GM23338 (cell line): Measurements from ENCODE around the gene ADGRV1. TPM values are rescaled to one million over a fixed set of nuclear protein-coding genes. Genes with fewer than 3 reads are reported as not detected.

Experiments
- ATAC-seq: fragments of 200-7000 bp; cut with Tn5 transposase; 3 replicates; pipeline ENCODE4 v1.9.1; 2020
- DNase-seq: peaks from one replicate; pipeline ENCODE4 v3.0.0-alpha.2; 2015; ENCODE audit warnings: low spot score
- H2AFZ ChIP-seq: fragments of 200-600 bp; sonication (generic); 2 replicates; pipeline ENCODE4 v1.8.0; 2016; ENCODE audit warnings: antibody characterized with exemption, mild to moderate bottlenecking, moderate library complexity
- H3F3A ChIP-seq: fragments of 200-600 bp; sonication (generic); replicated peaks from 2 replicates; pipeline ENCODE4 v1.8.0; 2017; ENCODE audit warnings: antibody characterized with exemption, mixed run types, low read depth
- H3K27ac ChIP-seq: fragments of 200-600 bp; sonication (generic); 2 replicates; pipeline ENCODE4 v1.6.1; 2016; ENCODE audit warnings: low read depth
- H3K27me3 ChIP-seq: fragments of 200-600 bp; sonication (generic); 2 replicates; pipeline ENCODE4 v1.8.0; 2016; ENCODE audit warnings: mild to moderate bottlenecking, mixed run types, moderate library complexity; ENCODE audit not compliant: insufficient read depth
- H3K36me3 ChIP-seq: fragments of 200-600 bp; sonication (generic); 2 replicates; pipeline ENCODE4 v1.8.0; 2016; ENCODE audit warnings: mild to moderate bottlenecking; ENCODE audit not compliant: insufficient read depth
- H3K4me1 ChIP-seq: fragments of 200-600 bp; sonication (generic); 2 replicates; pipeline ENCODE4 v1.8.0; 2016; ENCODE audit warnings: mild to moderate bottlenecking, moderate library complexity; ENCODE audit not compliant: insufficient read depth
- H3K4me2 ChIP-seq: fragments of 200-600 bp; sonication (generic); 2 replicates; pipeline ENCODE4 v1.7.1; 2017; ENCODE audit warnings: mixed run types
- H3K4me3 ChIP-seq: fragments of 200-600 bp; sonication (generic); 2 replicates; pipeline ENCODE4 v1.6.1; 2016; ENCODE audit warnings: mixed run types
- H3K79me2 ChIP-seq: fragments of 200-600 bp; sonication (generic); replicated peaks from 2 replicates; pipeline ENCODE4 v1.8.0; 2017; ENCODE audit warnings: mild to moderate bottlenecking; ENCODE audit not compliant: insufficient read depth
- H3K9me2 ChIP-seq: fragments of 200-600 bp; sonication (generic); 2 replicates; pipeline ENCODE4 v1.8.0; 2017; ENCODE audit not compliant: insufficient read depth
- H4K20me1 ChIP-seq: fragments of 200-600 bp; sonication (generic); replicated peaks from 2 replicates; pipeline ENCODE4 v1.8.0; 2017; ENCODE audit warnings: mild to moderate bottlenecking; ENCODE audit not compliant: insufficient read depth
- H3K27ac Mint-ChIP-seq: 2 replicates; pipeline ENCODE4 v1.8.0; 2020; ENCODE audit warnings: inconsistent platforms, mild to moderate bottlenecking, moderate library complexity, mixed read lengths
- H3K27me3 Mint-ChIP-seq: 3 replicates; pipeline ENCODE4 v1.8.0; 2022; ENCODE audit warnings: low read depth, mild to moderate bottlenecking, moderate library complexity, mixed read lengths, inconsistent platforms; ENCODE audit not compliant: insufficient read depth, poor library complexity
- H3K36me3 Mint-ChIP-seq: 3 replicates; pipeline ENCODE4 v1.8.0; 2021; ENCODE audit warnings: low read depth, mild to moderate bottlenecking, inconsistent platforms, moderate library complexity, mixed read lengths
- H3K4me1 Mint-ChIP-seq: 3 replicates; pipeline ENCODE4 v1.8.0; 2020; ENCODE audit warnings: mild to moderate bottlenecking, inconsistent platforms, mixed read lengths
- H3K4me3 Mint-ChIP-seq: 3 replicates; pipeline ENCODE4 v1.8.0; 2021; ENCODE audit warnings: moderate library complexity, mild to moderate bottlenecking, inconsistent platforms, mixed read lengths
- H3K9me3 Mint-ChIP-seq: 3 replicates; pipeline ENCODE4 v1.8.0; 2020; ENCODE audit warnings: moderate library complexity, mild to moderate bottlenecking, inconsistent platforms, mixed read lengths
- CREB1 ChIP-seq: fragments of 250-450 bp; sonication (Bioruptor Pico); IDR thresholded peaks from 2 replicates; pipeline ENCODE4 v1.5.0; 2020; ENCODE audit warnings: low read depth, mild to moderate bottlenecking, moderate library complexity
- EZH2 ChIP-seq: fragments of 200-600 bp; sonication (generic); IDR thresholded peaks from one replicate; pipeline ENCODE4 v1.8.0; 2017; ENCODE audit warnings: antibody characterized with exemption, mild to moderate bottlenecking, low read depth; ENCODE audit not compliant: unreplicated experiment
- EZH2phosphoT487 ChIP-seq: fragments of 200-600 bp; sonication (generic); IDR thresholded peaks from one replicate; pipeline ENCODE4 v1.8.1; 2018; ENCODE audit warnings: antibody characterized with exemption; ENCODE audit not compliant: unreplicated experiment
- JUNB ChIP-seq: IDR thresholded peaks from one replicate; pipeline ENCODE4 v1.6.1; 2016; ENCODE audit warnings: antibody characterized with exemption; ENCODE audit not compliant: unreplicated experiment
- NANOG ChIP-seq: IDR thresholded peaks from 2 replicates; pipeline ENCODE4 v1.6.1; 2016; ENCODE audit warnings: antibody characterized with exemption, borderline replicate concordance
- POLR2AphosphoS5 ChIP-seq: IDR thresholded peaks from 2 replicates; pipeline ENCODE4 v1.6.1; 2016; ENCODE audit warnings: antibody characterized with exemption, low read depth
- STAT1 ChIP-seq: IDR thresholded peaks from one replicate; pipeline ENCODE4 v1.6.1; 2016; ENCODE audit warnings: antibody characterized with exemption; ENCODE audit not compliant: unreplicated experiment
- ZNF114 ChIP-seq: fragments of 250-450 bp; sonication (Bioruptor Pico); IDR thresholded peaks from 2 replicates; pipeline ENCODE4 v1.5.0; 2020; ENCODE audit warnings: mild to moderate bottlenecking, moderate library complexity
- ZNF331 ChIP-seq: fragments of 250-450 bp; sonication (Bioruptor Pico); IDR thresholded peaks from 2 replicates; pipeline ENCODE4 v1.5.0; 2020; ENCODE audit warnings: low read depth, mild to moderate bottlenecking, moderate library complexity
- ZNF462 ChIP-seq: fragments of 250-450 bp; sonication (Bioruptor Pico); IDR thresholded peaks from 2 replicates; pipeline ENCODE4 v1.5.0; 2020; ENCODE audit warnings: mild to moderate bottlenecking, moderate library complexity
- polyA plus RNA-seq: library from polyadenylated mRNA; unstranded; fragments of >200 nt; fragmentation: Nextera tagmentation; extraction: Ambion mirVana; gene quantifications from 2 replicates; pipeline ENCODE4 v1.2.1, GENCODE V29; 2016
- total RNA-seq: library from RNA; depleted of rRNA; stranded (reverse); fragments of >200 nt; shearing (Covaris generic); gene quantifications from 2 replicates; pipeline ENCODE4 v1.2.3, GENCODE V29; 2014
- TF ChIP-seq, protein P1 (sequence below): IDR thresholded peaks from one replicate; pipeline ENCODE4 v1.6.1; 2018; ENCODE audit warnings: antibody characterized with exemption; ENCODE audit not compliant: unreplicated experiment
- TF ChIP-seq, protein P2 (sequence below), 2 experiments: fragments of 200-600 bp in 1 of 2; sonication (generic) in 1 of 2; conservative IDR thresholded peaks; 2 replicates each; pipeline versions ENCODE4 v1.5.1 to v1.6.1; 2016 to 2017; ENCODE audit warnings: antibody characterized with exemption in 2 of 2, low read depth in 2 of 2, mild to moderate bottlenecking in 2 of 2, moderate library complexity in 1 of 2
- TF ChIP-seq, protein P3 (sequence below): IDR thresholded peaks from 2 replicates; pipeline ENCODE4 v1.6.1; 2016; ENCODE audit warnings: antibody characterized with exemption

The ADGRV1 gene
- total and polyA plus RNA-seq, 2 experiments from 2014 or later: 46.1 to 149 TPM

DNA sequence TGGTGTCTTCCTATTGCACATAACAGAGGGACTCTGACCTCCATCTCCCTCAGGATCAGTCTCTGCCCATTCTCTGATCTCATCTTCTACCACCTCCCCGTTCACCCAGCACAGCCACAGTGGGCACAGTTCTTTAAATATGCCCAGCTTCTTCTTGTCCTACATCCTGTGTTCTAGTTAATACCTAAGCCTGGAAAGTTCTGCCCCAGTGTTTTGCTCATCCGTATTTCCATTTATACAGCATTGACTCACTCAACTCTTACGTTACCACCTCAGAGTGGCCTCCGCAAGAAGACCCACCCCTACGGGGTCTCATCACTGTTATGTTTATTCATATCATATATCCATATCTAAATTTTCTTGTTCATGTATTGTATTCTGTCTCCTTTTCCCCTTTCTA lies 315.5 kb downstream of the ADGRV1 start:
- H3K36me3 ChIP-seq: no peaks in the 10 kb centered on the region
- no peak overlapping the region for H3K27ac ChIP-seq
- H3K79me2 ChIP-seq: no peaks in the 10 kb centered on the region
- Mint-ChIP-seq H3K27me3 (peaks cover 3% of the 10 kb centered on the region), H3K9me3 (no peaks in the 10 kb centered on the region), H3K36me3 (peaks cover 16% of the 10 kb centered on the region; the same call in 2 of the 3 replicates), H3K4me3 (no peak overlapping the region), H3K4me1 (peaks cover 30% of the 10 kb centered on the region), H3K27ac (no peak overlapping the region)
- no peak overlapping the region for H2AFZ ChIP-seq
- H3K4me3 ChIP-seq: no peak overlapping the region
- H3K4me2 ChIP-seq: no peak overlapping the region
- no peaks in the 10 kb centered on the region for H3K9me2 ChIP-seq
- no peaks in the 10 kb centered on the region for H3K27me3 ChIP-seq
- no peak for TF ChIP-seq JUNB
- TF ChIP-seq, protein P1, sequence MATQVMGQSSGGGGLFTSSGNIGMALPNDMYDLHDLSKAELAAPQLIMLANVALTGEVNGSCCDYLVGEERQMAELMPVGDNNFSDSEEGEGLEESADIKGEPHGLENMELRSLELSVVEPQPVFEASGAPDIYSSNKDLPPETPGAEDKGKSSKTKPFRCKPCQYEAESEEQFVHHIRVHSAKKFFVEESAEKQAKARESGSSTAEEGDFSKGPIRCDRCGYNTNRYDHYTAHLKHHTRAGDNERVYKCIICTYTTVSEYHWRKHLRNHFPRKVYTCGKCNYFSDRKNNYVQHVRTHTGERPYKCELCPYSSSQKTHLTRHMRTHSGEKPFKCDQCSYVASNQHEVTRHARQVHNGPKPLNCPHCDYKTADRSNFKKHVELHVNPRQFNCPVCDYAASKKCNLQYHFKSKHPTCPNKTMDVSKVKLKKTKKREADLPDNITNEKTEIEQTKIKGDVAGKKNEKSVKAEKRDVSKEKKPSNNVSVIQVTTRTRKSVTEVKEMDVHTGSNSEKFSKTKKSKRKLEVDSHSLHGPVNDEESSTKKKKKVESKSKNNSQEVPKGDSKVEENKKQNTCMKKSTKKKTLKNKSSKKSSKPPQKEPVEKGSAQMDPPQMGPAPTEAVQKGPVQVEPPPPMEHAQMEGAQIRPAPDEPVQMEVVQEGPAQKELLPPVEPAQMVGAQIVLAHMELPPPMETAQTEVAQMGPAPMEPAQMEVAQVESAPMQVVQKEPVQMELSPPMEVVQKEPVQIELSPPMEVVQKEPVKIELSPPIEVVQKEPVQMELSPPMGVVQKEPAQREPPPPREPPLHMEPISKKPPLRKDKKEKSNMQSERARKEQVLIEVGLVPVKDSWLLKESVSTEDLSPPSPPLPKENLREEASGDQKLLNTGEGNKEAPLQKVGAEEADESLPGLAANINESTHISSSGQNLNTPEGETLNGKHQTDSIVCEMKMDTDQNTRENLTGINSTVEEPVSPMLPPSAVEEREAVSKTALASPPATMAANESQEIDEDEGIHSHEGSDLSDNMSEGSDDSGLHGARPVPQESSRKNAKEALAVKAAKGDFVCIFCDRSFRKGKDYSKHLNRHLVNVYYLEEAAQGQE: no peak
- TF ChIP-seq, protein P2, sequence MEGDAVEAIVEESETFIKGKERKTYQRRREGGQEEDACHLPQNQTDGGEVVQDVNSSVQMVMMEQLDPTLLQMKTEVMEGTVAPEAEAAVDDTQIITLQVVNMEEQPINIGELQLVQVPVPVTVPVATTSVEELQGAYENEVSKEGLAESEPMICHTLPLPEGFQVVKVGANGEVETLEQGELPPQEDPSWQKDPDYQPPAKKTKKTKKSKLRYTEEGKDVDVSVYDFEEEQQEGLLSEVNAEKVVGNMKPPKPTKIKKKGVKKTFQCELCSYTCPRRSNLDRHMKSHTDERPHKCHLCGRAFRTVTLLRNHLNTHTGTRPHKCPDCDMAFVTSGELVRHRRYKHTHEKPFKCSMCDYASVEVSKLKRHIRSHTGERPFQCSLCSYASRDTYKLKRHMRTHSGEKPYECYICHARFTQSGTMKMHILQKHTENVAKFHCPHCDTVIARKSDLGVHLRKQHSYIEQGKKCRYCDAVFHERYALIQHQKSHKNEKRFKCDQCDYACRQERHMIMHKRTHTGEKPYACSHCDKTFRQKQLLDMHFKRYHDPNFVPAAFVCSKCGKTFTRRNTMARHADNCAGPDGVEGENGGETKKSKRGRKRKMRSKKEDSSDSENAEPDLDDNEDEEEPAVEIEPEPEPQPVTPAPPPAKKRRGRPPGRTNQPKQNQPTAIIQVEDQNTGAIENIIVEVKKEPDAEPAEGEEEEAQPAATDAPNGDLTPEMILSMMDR (conservative IDR thresholded peaks at IDR 0.05; ENCODE audit: low read depth in 2 of 2): no peak
- no peak for TF ChIP-seq EZH2phosphoT487
- TF ChIP-seq EZH2: no peak
- no peak for TF ChIP-seq ZNF331 (CRISPR knock-in tag)
- no peak for TF ChIP-seq POLR2AphosphoS5
- no peak for TF ChIP-seq ZNF462 (CRISPR knock-in tag)
- TF ChIP-seq, protein P3, sequence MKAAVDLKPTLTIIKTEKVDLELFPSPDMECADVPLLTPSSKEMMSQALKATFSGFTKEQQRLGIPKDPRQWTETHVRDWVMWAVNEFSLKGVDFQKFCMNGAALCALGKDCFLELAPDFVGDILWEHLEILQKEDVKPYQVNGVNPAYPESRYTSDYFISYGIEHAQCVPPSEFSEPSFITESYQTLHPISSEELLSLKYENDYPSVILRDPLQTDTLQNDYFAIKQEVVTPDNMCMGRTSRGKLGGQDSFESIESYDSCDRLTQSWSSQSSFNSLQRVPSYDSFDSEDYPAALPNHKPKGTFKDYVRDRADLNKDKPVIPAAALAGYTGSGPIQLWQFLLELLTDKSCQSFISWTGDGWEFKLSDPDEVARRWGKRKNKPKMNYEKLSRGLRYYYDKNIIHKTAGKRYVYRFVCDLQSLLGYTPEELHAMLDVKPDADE: no peak
- TF ChIP-seq STAT1: no peak
- TF ChIP-seq ZNF114 (CRISPR knock-in tag): no peak
- no peak for TF ChIP-seq CREB1
- TF ChIP-seq NANOG: no peak
- H4K20me1 ChIP-seq: no peaks in the 10 kb centered on the region
- no peak for DNase-seq
- no peak for ATAC-seq
- no peaks in the 10 kb centered on the region for H3F3A ChIP-seq
- H3K4me1 ChIP-seq: peaks cover 9% of the 10 kb centered on the region; the same call in 1 of the 2 replicates
